CD4-positive, alpha-beta memory T cell (primary cell): ENCODE data around the gene KRTAP5-7. TPM values are rescaled to one million over a fixed set of nuclear protein-coding genes. Genes with fewer than 3 reads are reported as not detected.
A peak's percentile ranks its signal among the peaks of the same experiment; 100 is the strongest.

ENCODE experiments used
- CTCF ChIA-PET: fragments of 350-600 bp; sonication (Branson Sonifier 250); formaldehyde crosslinking; loops from one replicate; lab custom pipeline; 2021; ENCODE audit warnings: inconsistent platforms; ENCODE audit not compliant: partially characterized antibody; lab: Charles Lee
- POLR2A ChIA-PET: fragments of 350-600 bp; sonication (Branson Sonifier 250); formaldehyde crosslinking; loops from one replicate; lab custom pipeline; 2021; ENCODE audit not compliant: partially characterized antibody; lab: Charles Lee
- DNase-seq, 5 donors: peaks; one replicate each; pipeline versions ENCODE4 v3.0.0 to v3.0.0-alpha.2; 2020 to 2022; ENCODE audit warnings: mixed read lengths in 1 of 5
- H3K27ac ChIP-seq: one replicate; pipeline ENCODE4 v1.7.0; 2013; ENCODE audit warnings: low read depth, low read length
- H3K27me3 ChIP-seq: 2 replicates; pipeline ENCODE4 v1.7.0; 2013; ENCODE audit warnings: mild to moderate bottlenecking, low read length, moderate library complexity; ENCODE audit not compliant: insufficient read depth
- H3K36me3 ChIP-seq: 2 replicates; pipeline ENCODE4 v1.7.0; 2013; ENCODE audit warnings: mild to moderate bottlenecking, low read length, moderate library complexity; ENCODE audit not compliant: insufficient read depth
- H3K4me1 ChIP-seq: 2 replicates; pipeline ENCODE4 v1.7.0; 2013; ENCODE audit warnings: mild to moderate bottlenecking, low read length, moderate library complexity; ENCODE audit not compliant: insufficient read depth
- H3K4me3 ChIP-seq, 2 donors: one replicate each; pipeline ENCODE4 v1.7.0; 2013; ENCODE audit warnings: low read length in 2 of 2, mild to moderate bottlenecking in 1 of 2
- H3K9me3 ChIP-seq, 2 donors: one replicate each; pipeline ENCODE4 v1.7.0; 2013; ENCODE audit warnings: low read length in 2 of 2, control low read depth in 1 of 2; ENCODE audit not compliant: control insufficient read depth in 1 of 2
- H3K27ac Mint-ChIP-seq, 7 donors: one replicate each; pipeline ENCODE4 v1.8.0; 2020 to 2021; ENCODE audit warnings: mixed read lengths in 7 of 7, mild to moderate bottlenecking in 6 of 7, inconsistent platforms in 3 of 7, moderate library complexity in 3 of 7
- H3K27me3 Mint-ChIP-seq, 2 donors: one replicate each; pipeline ENCODE4 v1.8.0; 2020 to 2021; ENCODE audit warnings: mixed read lengths in 2 of 2
- H3K36me3 Mint-ChIP-seq, 2 donors: one replicate each; pipeline ENCODE4 v1.8.0; 2020 to 2021; ENCODE audit warnings: mixed read lengths in 2 of 2, inconsistent platforms in 1 of 2, mild to moderate bottlenecking in 1 of 2
- H3K4me1 Mint-ChIP-seq, 4 donors: one replicate each; pipeline ENCODE4 v1.8.0; 2020 to 2021; ENCODE audit warnings: mixed read lengths in 4 of 4, mild to moderate bottlenecking in 1 of 4
- H3K4me3 Mint-ChIP-seq, 8 donors: one replicate each; pipeline ENCODE4 v1.8.0; 2020 to 2021; ENCODE audit warnings: mixed read lengths in 8 of 8, mild to moderate bottlenecking in 7 of 8, moderate library complexity in 6 of 8, inconsistent platforms in 3 of 8
- H3K9me3 Mint-ChIP-seq, 8 donors: one replicate each; pipeline ENCODE4 v1.8.0; 2020 to 2021; ENCODE audit warnings: mixed read lengths in 8 of 8, mild to moderate bottlenecking in 5 of 8, inconsistent platforms in 3 of 8, moderate library complexity in 1 of 8
- intact Hi-C: fragments of 100-400 bp; cut with micrococcal nuclease; formaldehyde crosslinking; loops from one replicate; pipeline ENCODE4 v1.15.1; 2023
- polyA plus RNA-seq, 2 donors: library from polyadenylated mRNA; unstranded; fragments of 300-500 nt; fragmentation: Illumina TruSeq; gene quantifications; one replicate each; pipeline ENCODE4 v1.2.3, GENCODE V29; 2021
- total RNA-seq, 2 experiments: library from RNA; stranded (reverse); gene quantifications; one replicate each; pipeline ENCODE4 v1.2.3, GENCODE V29; 2021

Gene KRTAP5-7
- total and polyA plus RNA-seq, 4 experiments from 2014 or later, result not detected

GRCh38 chr11:71483692-71484091, 43.4 kb upstream of the KRTAP5-7 start:
- CTCF ChIA-PET, result no interaction called here
- H3K4me1 Mint-ChIP-seq, result peaks cover 0 to 14% (median 6%) of the 10 kb centered on the region in 4 donors
- no peak for DNase-seq
- Histone ChIP-seq H3K27ac (no peak overlapping the region), H3K9me3 (no peaks in the 10 kb centered on the region), H3K27me3 (no peaks in the 10 kb centered on the region), H3K4me3 (no peak overlapping the region), H3K4me1 (no peaks in the 10 kb centered on the region), H3K36me3 (peaks cover 60% of the 10 kb centered on the region)
- H3K4me3 Mint-ChIP-seq, result no peak overlapping the region
- intact Hi-C loops, result no loop called here
- no peaks in the 10 kb centered on the region for H3K9me3 Mint-ChIP-seq
- H3K36me3 Mint-ChIP-seq, result peaks cover 73 to 78% of the 10 kb centered on the region in 2 donors
- POLR2A ChIA-PET, result no interaction called here
- H3K27me3 Mint-ChIP-seq, result no peaks in the 10 kb centered on the region
- no peak overlapping the region for H3K27ac Mint-ChIP-seq

DNA sequence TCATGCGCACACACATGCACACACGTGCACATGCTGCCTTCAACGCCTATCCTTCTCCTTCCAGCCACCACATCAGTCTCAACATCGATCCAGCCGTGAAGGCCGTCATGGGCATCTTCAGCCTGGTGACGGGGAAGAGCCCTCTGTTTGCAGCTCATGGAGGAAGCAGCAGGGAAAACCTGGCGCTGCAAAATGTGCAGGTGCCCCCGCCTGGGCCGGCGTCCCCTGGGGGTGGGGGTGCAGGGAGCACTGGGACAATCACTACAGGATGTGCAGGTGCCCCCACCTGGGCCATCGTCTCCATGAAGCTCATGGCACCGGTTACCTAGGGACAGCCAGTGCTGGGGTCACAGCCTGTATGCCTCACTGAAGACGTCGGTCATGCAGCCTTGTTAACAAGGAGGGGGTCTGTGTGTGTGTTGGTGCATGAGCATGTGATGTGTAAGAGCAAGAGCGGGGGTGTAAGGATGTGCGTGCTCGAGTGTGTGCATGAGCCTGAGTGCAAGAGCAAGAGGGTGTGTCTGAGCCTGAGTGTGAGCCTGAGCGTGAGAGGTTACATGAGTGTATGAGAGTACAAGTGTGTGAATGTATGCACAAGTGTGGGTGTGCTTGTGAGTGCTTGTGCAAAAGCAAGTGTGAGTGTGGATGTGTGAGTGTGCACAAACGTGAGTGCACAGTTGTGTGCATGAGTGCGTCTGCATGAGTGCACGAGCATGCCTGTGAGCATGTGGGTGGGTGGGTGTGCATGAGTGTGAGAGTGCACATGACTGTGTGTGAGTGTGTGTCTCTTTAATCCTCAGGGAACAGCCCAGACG, 42.6 kb upstream of the KRTAP5-7 start:
- H3K27ac Mint-ChIP-seq, result peak overlapping the region in 1 of 7 donors; percentile 62
- intact Hi-C loops, result no loop called here
- CTCF ChIA-PET, result no interaction called here
- H3K9me3 ChIP-seq, result no peaks in the 10 kb centered on the region
- H3K36me3 Mint-ChIP-seq, result peaks cover 75 to 76% of the 10 kb centered on the region in 2 donors
- POLR2A ChIA-PET, result no interaction called here
- H3K4me1 Mint-ChIP-seq, result peaks cover 0 to 15% (median 8%) of the 10 kb centered on the region in 4 donors
- no peaks in the 10 kb centered on the region for H3K27me3 Mint-ChIP-seq
- no peak overlapping the region for H3K4me3 ChIP-seq
- H3K36me3 ChIP-seq, result peaks cover 55% of the 10 kb centered on the region
- no peaks in the 10 kb centered on the region for H3K9me3 Mint-ChIP-seq
- DNase-seq, result no peak
- no peaks in the 10 kb centered on the region for H3K4me1 ChIP-seq
- H3K27ac ChIP-seq, result no peak overlapping the region
- H3K27me3 ChIP-seq, result no peaks in the 10 kb centered on the region
- H3K4me3 Mint-ChIP-seq, result no peak overlapping the region

- peaks cover 0 to 15% (median 8%) of the 10 kb centered on the region in 4 donors for H3K4me1 Mint-ChIP-seq
- POLR2A ChIA-PET, result no interaction called here
- DNase-seq, result no peak
- H3K27me3 ChIP-seq, result no peaks in the 10 kb centered on the region
- no peaks in the 10 kb centered on the region for H3K4me1 ChIP-seq
- no peaks in the 10 kb centered on the region for H3K9me3 Mint-ChIP-seq
- CTCF ChIA-PET, result no interaction called here
- H3K4me3 ChIP-seq, result no peak overlapping the region
- no peaks in the 10 kb centered on the region for H3K9me3 ChIP-seq
- H3K4me3 Mint-ChIP-seq, result no peak overlapping the region
- intact Hi-C loops, result no loop called here
- no peaks in the 10 kb centered on the region for H3K27me3 Mint-ChIP-seq
- no peak overlapping the region for H3K27ac Mint-ChIP-seq
- H3K36me3 Mint-ChIP-seq, result peaks cover 73 to 74% of the 10 kb centered on the region in 2 donors
- no peak overlapping the region for H3K27ac ChIP-seq
- H3K36me3 ChIP-seq, result peaks cover 50% of the 10 kb centered on the region
Measured at GRCh38 chr11:71485063-71485399, 42.0 kb upstream of the KRTAP5-7 start.

- H3K4me1 ChIP-seq, result no peaks in the 10 kb centered on the region
- ChIA-PET CTCF (no interaction called here), POLR2A (no interaction called here)
- Mint-ChIP-seq H3K9me3 (no peaks in the 10 kb centered on the region), H3K36me3 (peaks cover 73% of the 10 kb centered on the region in 2 donors), H3K27me3 (no peaks in the 10 kb centered on the region), H3K4me3 (no peak overlapping the region), H3K4me1 (peaks cover 0 to 15% (median 8%) of the 10 kb centered on the region in 4 donors), H3K27ac (no peak overlapping the region)
- H3K9me3 ChIP-seq, result no peaks in the 10 kb centered on the region
- no peak overlapping the region for H3K4me3 ChIP-seq
- DNase-seq, result no peak
- intact Hi-C loops, result no loop called here
- H3K27me3 ChIP-seq, result no peaks in the 10 kb centered on the region
- peaks cover 46% of the 10 kb centered on the region for H3K36me3 ChIP-seq
- H3K27ac ChIP-seq, result no peak overlapping the region
Measured at GRCh38 chr11:71485466-71485865, 41.6 kb upstream of the KRTAP5-7 start.

DNA sequence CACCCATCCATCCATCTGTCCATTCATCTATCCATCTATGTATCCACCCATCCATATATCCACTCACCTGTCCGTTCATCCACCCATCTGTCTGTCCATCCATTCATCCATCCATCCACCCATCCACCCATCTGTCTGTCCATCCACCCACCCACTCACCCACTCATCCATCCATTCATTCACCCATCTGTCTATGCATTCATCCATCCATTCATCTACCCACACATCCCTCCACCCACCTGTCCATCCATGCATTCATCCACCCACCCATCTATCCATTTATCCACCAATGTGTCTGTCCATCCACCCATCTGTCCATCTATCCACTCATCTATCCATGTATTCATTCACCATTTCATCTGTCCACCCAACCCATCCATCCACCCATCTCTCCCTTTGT, 40.7 kb upstream of the KRTAP5-7 start:
- H3K27me3 Mint-ChIP-seq, result no peaks in the 10 kb centered on the region
- intact Hi-C loops, result no loop called here
- peaks cover 0 to 15% (median 8%) of the 10 kb centered on the region in 4 donors for H3K4me1 Mint-ChIP-seq
- ChIA-PET CTCF (no interaction called here), POLR2A (no interaction called here)
- no peak overlapping the region for H3K4me3 Mint-ChIP-seq
- H3K27ac ChIP-seq, result no peak overlapping the region
- no peaks in the 10 kb centered on the region for H3K9me3 ChIP-seq
- no peaks in the 10 kb centered on the region for H3K4me1 ChIP-seq
- peaks cover 75 to 77% of the 10 kb centered on the region in 2 donors for H3K36me3 Mint-ChIP-seq
- no peak for DNase-seq
- H3K36me3 ChIP-seq, result peaks cover 44% of the 10 kb centered on the region
- H3K9me3 Mint-ChIP-seq, result no peaks in the 10 kb centered on the region
- no peaks in the 10 kb centered on the region for H3K27me3 ChIP-seq
- H3K27ac Mint-ChIP-seq, result peak overlapping the region in 1 of 7 donors; percentile 64
- no peak overlapping the region for H3K4me3 ChIP-seq

GRCh38 chr11:71488681-71489270, 38.3 kb upstream of the KRTAP5-7 start:
- Histone ChIP-seq H3K4me1 (no peaks in the 10 kb centered on the region), H3K36me3 (peaks cover 35% of the 10 kb centered on the region), H3K9me3 (no peaks in the 10 kb centered on the region), H3K27me3 (no peaks in the 10 kb centered on the region), H3K4me3 (no peak overlapping the region), H3K27ac (no peak overlapping the region)
- Mint-ChIP-seq H3K36me3 (peaks cover 74 to 78% of the 10 kb centered on the region in 2 donors), H3K4me3 (no peak overlapping the region), H3K4me1 (peaks cover 0 to 13% (median 8%) of the 10 kb centered on the region in 4 donors), H3K27ac (peak overlapping the region in 4 of 7 donors; percentile 45 to 80 (median 66)), H3K27me3 (no peaks in the 10 kb centered on the region), H3K9me3 (no peaks in the 10 kb centered on the region)
- ChIA-PET CTCF (no interaction called here), POLR2A (no interaction called here)
- intact Hi-C loops, result no loop called here
- no peak for DNase-seq

DNA sequence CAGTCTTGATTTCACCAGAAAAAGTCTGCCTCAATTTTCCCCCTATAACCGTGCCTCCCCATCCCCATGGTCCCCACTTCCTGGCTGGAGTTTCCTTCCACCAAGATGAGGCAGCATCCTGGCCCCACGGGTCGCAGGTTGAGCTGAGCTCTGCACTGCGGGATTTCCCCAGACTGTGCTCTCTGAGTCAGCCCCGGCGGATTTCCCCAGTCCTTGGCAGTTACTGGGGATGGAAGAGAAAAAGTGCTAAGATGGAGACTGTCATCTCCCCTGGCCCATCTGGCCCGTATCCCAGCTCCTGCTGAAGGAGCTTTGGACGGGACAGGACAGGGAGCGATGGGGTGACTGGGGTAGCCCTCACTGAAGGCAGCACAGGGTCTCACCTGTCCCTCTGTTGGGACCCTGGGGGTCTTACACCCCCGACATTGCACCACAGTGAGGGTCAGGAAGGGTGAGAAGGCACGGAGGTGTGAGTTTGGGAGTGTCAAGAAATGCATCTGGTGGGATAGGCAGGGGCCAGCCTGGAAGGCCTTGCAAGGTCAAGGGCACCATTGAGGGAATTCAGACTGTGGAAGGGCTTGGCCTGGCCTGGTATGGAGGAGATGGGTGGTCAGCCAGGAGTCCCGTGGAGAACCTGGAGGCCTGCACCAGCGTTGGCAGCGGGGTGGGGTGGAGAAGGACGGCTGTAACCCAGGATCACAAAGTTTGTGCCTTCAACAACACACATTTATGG, 37.6 kb upstream of the KRTAP5-7 start:
- peak overlapping the region in 3 of 7 donors; percentile 42 to 69 (median 46) for H3K27ac Mint-ChIP-seq

More for the DNA sequence above, 37.6 kb upstream of the KRTAP5-7 start:
- DNase-seq, result no peak
- CTCF ChIA-PET, result no interaction called here
- Histone ChIP-seq H3K4me1 (no peaks in the 10 kb centered on the region), H3K27ac (no peak overlapping the region), H3K27me3 (no peaks in the 10 kb centered on the region), H3K4me3 (no peak overlapping the region), H3K9me3 (no peaks in the 10 kb centered on the region), H3K36me3 (peaks cover 33% of the 10 kb centered on the region)
- H3K36me3 Mint-ChIP-seq, result peaks cover 73 to 76% of the 10 kb centered on the region in 2 donors
- H3K4me1 Mint-ChIP-seq, result peaks cover 0 to 14% (median 8%) of the 10 kb centered on the region in 4 donors
- POLR2A ChIA-PET, result no interaction called here
- H3K27me3 Mint-ChIP-seq, result no peaks in the 10 kb centered on the region
- intact Hi-C loops, result no loop called here
- no peaks in the 10 kb centered on the region for H3K9me3 Mint-ChIP-seq
- no peak overlapping the region for H3K4me3 Mint-ChIP-seq
